HG02571 (cell line): ENCODE results near the gene SMCHD1.

Source experiments
- ATAC-seq: cut with Tn5 transposase; IDR thresholded peaks from one replicate; pipeline ENCODE4 v1.9.1; 2021; ENCODE audit warnings: mild to moderate bottlenecking, moderate library complexity; ENCODE audit not compliant: unreplicated experiment

The SMCHD1 gene

GRCh38 chr18:2655178-2655953 lies at the start of gene SMCHD1:
TSS of gene SMCHD1 (plus strand) at chr18:2655726. CDS start at chr18:2656076, 350 bp downstream.
- ATAC-seq, result peak; percentile 67

- no peak for ATAC-seq
Measured at GRCh38 chr18:2606335-2606734, 49.2 kb upstream of the SMCHD1 start.

- ATAC-seq, result no peak
Measured at GRCh38 chr18:2609604-2610003, 45.9 kb upstream of the SMCHD1 start.

- no peak for ATAC-seq
Measured at GRCh38 chr18:2610549-2610948, 45.0 kb upstream of the SMCHD1 start.

- ATAC-seq, result no peak
Measured at GRCh38 chr18:2612996-2613395, 42.5 kb upstream of the SMCHD1 start.

GRCh38 chr18:2617401-2617998 lies 38.0 kb upstream of the SMCHD1 start:
- ATAC-seq, result no peak

GRCh38 chr18:2618009-2618408 lies 37.5 kb upstream of the SMCHD1 start:
- ATAC-seq, result no peak

- ATAC-seq, result no peak
Measured at GRCh38 chr18:2625217-2625616, 30.3 kb upstream of the SMCHD1 start.

- peak; percentile 96 for ATAC-seq
Measured at GRCh38 chr18:2627821-2628276, 27.7 kb upstream of the SMCHD1 start.

GRCh38 chr18:2629003-2629402 lies 26.5 kb upstream of the SMCHD1 start:
- ATAC-seq, result no peak

- ATAC-seq, result no peak
Measured at GRCh38 chr18:2635586-2635985, 19.9 kb upstream of the SMCHD1 start.

- ATAC-seq, result no peak
Measured at GRCh38 chr18:2636126-2636631, 19.3 kb upstream of the SMCHD1 start.

- peak; percentile 77 for ATAC-seq
Measured at GRCh38 chr18:2641638-2642037, 13.9 kb upstream of the SMCHD1 start.

GRCh38 chr18:2642771-2643170 lies 12.8 kb upstream of the SMCHD1 start:
- ATAC-seq, result no peak

- no peak for ATAC-seq
Measured at GRCh38 chr18:2644535-2644934, 11.0 kb upstream of the SMCHD1 start.

GRCh38 chr18:2651981-2652380 lies 3.5 kb upstream of the SMCHD1 start:
- no peak for ATAC-seq

GRCh38 chr18:2653467-2653866 lies 2.1 kb upstream of the SMCHD1 start:
- no peak for ATAC-seq

- no peak for ATAC-seq
Measured at GRCh38 chr18:2654169-2654927, 1.2 kb upstream of the SMCHD1 start.

GRCh38 chr18:2654928-2655177 lies 673 bp upstream of the SMCHD1 start:
- peak; percentile 31 for ATAC-seq

GRCh38 chr18:2655954-2656236 lies 369 bp downstream of the SMCHD1 start:
- ATAC-seq, result peak; percentile 19

GRCh38 chr18:2656237-2656980 lies 883 bp downstream of the SMCHD1 start:
- peak; percentile 10 for ATAC-seq
